Kidney glomerular epithelial cell (primary cell): ENCODE results near the gene STYXL1.
"Not testable (repeated sequence)": the region's sequence is repeated elsewhere in the genome, so short reads cannot be mapped to it uniquely, and the experiment has no call there.

Source experiments
- DNase-seq: peaks from one replicate; lab custom pipeline; 2025; lab: John Stamatoyannopoulos, UW

The STYXL1 gene, protein sequence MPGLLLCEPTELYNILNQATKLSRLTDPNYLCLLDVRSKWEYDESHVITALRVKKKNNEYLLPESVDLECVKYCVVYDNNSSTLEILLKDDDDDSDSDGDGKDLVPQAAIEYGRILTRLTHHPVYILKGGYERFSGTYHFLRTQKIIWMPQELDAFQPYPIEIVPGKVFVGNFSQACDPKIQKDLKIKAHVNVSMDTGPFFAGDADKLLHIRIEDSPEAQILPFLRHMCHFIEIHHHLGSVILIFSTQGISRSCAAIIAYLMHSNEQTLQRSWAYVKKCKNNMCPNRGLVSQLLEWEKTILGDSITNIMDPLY

DNA sequence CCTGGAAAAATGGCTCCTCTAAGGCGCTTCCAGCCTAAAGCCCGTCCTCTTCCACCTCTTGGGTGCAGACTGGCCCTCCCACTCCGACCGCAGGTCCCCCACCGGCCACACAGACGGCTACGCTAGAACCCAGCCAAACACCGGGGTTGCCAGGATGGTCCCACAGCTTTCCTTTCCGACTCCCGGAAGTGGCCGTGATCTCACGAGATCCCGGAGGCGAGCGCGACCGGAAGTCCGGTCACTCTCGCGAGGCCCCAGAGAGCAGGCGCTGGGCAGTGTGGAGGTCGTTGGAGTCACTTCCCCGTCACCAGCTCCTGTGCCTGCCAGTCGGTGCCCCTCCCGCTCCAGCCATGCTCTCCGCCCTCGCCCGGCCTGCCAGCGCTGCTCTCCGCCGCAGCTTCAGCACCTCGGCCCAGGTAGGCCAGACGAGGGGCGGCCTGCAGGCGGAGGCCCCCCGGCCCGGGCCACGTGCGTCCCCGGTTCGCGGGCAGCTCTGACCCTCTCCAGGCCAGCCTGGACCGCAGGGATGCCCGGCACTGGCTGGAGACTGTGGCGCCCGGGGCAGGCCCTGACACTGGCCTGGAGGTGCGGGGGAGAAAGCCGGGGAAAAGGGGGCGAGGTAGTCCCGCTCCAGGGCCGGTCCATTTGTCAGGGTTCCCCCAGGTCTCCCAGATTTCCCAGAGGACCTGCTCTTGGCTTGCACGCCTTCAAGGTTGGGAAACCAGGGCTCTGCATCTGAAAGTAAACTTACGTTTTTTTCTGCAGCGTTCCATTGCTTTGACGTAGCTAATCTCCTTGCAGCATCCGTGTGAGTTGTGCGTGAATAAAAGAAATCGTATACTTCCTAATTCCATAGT lies at the start of gene STYXL1, which contains the start of gene MDH2:
TSS of gene STYXL1 (minus strand) at position 190 of the 857 bp plus-strand sequence. CDS start 17,477 bp downstream, outside the sequence.
TSS of gene MDH2 (plus strand) at position 296 of the 857 bp plus-strand sequence. CDS start at position 351, 55 bp downstream.
- peak; percentile 93 for DNase-seq

DNA sequence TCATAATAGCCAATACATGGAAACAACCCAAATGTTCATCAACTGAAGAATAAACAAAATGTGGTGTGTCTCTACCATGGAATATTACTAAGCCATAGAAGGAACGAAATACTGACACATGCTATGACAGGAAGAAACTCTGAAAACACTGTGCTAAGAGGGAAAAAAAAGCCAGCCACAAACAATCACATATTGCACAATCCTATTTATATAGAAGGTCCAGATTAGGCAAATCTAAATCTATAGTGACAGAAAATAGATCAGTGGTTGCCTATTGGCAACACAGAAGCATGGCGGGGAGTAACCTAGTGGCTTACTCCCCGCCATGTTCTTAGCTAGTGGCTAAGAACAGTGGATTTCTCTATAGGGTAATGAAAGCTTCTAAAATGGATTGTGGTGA lies 48.1 kb upstream of the STYXL1 start:
- DNase-seq, result no peak

DNA sequence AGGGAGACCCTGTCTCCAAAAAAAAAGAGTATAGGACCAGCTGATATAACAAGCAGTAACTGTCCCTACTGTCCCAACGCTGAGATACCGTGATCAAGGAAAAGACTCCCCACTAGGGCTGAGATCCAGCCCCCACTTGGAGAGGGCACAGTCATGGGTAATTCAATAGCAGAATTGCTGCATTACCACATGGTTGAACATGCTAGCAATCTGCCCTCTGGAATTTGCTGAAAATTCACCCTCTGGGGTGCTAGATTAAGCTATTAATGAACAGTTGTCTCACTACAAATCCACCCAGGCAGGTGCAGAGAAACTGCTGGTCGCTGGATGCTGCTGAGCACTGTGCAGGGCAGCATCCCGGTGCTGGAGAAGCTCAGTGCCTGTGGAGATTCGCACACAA lies 46.5 kb upstream of the STYXL1 start:
- not testable (repeated sequence) for DNase-seq

DNA sequence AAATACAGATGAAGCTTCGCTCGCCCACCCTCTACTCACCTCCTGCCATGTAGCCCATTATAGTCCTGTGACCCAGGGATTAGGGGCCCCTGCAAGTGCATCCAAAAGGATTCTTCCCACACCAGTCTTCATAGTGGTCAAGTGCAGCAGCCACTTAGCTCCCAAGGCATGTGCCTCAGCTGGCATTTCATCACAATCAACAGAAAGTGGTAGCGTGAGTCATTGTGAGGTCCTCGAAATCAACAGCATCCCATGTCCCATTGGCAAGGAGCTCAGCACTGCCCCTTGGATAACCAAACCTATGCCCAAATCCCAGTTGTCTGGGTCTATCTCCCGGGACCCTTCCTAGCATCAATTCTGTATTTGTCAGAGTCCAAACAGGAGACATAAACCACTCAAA lies 45.7 kb upstream of the STYXL1 start:
- not testable (repeated sequence) for DNase-seq

DNA sequence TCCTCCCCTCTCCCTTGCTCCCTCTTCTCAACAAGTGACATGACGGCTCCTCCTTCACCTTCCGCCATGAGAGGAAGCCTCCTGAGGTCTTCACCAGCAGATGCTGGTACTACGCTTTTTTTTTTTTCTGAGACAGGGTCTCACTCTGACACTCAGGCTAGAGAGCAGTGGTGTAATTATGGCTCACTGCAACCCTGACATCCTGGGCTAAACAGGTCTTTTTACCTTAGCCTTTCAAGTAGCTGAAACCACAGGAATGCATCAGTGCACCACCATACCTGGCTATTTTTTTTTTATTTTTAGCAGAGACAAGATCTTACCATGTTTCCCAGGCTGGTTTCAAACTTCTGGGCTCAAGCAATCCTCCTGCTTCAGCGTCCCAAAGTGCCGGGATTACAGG lies 43.7 kb upstream of the STYXL1 start:
- no peak for DNase-seq

DNA sequence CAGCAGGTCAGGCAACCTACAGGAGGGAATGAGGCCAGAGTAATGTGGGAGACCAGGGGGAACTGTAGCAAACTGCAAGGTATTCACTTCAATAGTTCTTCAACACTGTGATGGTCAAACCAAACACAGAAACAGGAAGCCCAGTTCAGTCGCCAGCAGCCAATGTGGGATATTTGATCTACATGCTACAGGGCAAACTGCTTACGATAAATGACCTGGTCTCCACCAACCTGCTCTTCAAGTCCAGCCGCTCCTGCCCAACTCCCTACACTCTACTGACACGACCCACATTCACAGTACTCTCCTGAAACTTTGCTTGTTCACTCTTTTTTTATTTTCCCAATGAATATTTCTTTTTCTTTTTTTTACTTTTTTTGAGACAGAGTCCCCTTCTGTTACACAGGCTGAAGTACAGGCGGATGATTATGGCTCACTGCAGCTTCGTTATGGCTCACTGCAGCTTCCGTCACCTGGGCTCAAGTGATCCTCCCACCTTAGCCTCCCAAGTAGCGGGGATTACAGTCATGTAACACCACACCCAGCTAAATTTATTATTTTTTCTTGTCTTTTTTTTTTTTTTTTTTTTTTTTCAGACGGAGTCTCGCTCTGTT lies 42.2 kb upstream of the STYXL1 start:
- no peak for DNase-seq

DNA sequence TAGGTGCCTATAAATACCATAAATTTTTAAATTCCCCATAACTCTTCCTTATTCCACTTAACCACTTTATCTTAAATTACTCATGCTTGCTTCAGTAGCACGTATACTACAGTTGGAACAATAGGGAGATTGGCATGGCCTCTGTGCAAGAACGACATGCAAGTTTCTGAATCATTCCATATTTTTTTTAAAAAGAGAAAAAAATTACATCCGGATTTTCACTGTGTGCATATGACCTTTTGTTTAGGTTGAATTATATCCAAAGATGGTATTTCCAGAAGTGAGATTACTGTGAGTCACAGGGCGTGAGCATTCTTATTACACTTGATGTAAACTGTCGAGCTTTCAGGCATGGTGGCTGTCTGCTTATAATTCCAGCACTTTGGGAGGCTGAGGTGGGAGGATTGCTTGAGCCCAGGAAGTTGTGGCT lies 39.6 kb upstream of the STYXL1 start:
- peak; percentile 66 for DNase-seq

DNA sequence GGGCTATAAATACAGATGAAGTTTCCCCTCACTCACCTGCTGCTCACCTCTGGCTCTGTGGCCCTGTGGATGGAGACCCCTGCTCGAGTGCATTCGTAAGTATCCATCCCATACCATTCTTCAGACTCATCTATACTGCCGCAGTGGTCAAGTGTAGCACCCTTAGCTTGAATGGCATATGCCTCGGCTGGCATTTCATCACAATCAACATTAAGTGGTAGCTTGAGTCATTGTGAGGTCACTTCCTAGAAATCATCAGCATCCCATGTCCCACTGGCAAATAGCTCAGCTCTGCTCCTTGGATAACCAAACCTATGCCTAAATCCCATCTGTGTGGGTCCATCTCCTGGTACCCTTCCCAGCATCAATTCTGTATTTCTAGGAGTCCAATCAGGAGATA lies 38.3 kb upstream of the STYXL1 start:
- no peak for DNase-seq

DNA sequence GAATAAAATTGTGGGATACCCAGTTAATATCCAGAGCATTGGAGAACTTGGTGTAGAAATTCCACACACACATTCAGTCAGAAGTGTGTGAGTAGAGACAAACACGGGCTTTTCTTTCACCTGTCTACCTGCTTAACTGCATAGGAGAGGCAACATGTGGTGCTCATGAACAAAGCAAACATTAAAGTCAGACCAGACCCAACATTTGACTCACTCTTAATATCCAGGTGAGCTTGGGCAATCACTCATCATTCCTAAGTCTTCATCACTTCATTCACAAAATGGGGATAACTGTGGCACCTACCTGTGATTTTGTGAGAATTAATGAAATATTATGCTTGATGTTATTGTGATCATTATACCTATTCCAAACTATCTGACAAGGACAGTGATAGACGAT lies 36.3 kb upstream of the STYXL1 start:
- not testable (repeated sequence) for DNase-seq

DNA sequence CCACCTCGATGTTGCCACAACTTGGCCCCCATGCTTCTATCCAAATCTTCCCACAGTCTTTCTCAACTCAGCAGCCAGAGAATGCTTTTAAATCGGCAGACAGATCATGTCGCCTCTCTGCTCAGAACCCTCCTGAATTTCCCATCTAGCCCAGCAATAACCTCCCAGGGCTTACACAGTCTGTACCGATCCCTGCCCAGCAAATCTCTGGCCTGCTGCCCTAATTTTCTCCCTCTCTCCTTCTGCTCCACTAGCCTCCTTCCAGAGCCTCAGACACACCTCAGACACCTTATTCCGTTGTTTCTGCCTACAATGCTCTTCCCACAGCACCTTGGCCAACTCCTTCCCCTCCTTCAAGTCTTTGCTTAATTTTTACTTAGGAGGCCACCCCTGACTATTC lies 32.4 kb upstream of the STYXL1 start:
- no peak for DNase-seq

DNA sequence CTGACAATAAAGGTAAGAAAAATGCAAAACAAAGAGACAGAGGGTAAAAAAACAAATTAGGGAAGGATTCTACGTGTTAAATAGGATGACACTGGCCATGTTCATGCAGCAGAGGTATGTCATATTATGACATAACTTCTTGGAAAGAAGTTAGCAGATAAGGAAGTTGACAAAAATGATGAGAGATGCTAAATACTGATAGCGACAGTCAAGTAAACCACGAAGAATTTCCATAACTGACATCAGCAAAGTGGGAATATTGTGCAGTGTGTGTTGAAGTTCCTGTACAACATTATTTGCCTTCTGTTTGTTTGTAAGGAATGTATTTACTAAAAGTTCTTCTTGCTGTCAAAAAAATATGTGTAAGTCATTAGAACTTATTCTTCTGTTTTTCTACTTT lies 29.6 kb upstream of the STYXL1 start:
- no peak for DNase-seq

DNA sequence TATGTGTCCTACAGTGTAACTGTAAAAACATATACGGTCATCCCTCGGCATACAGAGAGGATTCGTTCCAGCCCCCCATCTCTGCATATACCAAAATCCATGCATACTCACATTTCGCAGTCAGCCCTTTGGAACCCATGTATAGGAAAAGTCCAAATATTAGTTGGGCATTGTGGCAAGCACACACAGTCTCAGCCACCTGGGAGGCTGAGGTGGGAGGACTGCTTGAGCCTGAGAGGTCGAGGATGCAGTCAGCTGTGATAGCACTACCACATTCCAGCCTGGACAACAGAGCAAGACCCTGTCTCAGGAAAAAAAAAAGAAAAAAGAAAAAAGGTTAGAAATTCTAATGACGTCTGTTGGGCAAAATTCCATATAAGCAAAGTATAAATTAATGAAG lies 29.2 kb upstream of the STYXL1 start:
- no peak for DNase-seq

DNA sequence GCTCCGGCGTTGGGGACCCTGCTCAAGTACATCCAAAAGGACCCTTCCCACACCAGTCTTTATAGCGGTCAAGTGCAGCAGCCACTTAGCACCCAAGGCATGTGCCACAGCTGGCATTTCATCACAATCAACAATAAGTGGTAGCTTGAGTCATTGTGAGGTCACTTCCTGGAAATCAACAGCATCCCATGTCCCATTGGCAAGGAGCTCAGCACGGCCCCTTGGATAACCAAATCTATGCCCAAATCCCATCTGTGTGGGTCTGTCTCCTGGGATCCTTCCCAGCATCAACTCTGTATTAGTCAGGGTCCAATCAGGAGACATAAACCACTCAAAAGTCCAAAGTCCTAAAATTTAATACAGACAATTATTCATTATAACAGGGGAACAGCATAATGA lies 27.2 kb upstream of the STYXL1 start:
- no peak for DNase-seq

DNA sequence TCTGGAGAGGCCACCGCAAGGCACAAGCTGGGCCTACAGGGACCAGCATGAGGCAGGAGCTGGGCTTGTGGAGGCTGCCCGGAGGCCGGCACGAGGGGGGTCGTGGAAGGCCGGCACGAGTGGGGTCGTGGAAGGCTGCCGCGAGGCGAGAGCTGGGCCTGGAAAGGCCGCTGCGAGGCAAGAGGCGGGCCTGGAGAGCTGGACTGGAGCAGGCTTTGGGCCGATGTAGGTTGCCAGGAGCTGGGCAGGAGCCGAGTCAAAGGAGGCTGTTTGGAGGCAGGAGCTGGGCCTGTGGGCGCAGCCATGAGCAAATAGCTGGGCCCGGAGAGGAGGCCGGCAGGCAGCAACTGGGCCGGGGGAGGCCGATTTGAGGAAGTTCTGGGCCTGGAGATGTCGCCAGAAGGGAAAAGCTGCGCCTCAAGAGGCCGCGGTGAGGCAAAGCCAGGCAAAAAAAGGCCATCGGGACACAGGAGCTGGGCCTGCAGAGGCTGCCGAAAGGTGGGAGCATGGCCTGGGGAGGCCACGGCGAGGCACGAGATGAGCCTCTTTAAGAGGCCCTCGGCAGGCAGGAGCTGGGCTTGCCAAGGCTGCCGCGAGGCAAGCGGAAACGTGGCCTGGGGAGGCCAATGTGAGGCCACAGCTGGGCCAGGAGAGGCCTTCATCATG lies 26.6 kb upstream of the STYXL1 start:
- no peak for DNase-seq

DNA sequence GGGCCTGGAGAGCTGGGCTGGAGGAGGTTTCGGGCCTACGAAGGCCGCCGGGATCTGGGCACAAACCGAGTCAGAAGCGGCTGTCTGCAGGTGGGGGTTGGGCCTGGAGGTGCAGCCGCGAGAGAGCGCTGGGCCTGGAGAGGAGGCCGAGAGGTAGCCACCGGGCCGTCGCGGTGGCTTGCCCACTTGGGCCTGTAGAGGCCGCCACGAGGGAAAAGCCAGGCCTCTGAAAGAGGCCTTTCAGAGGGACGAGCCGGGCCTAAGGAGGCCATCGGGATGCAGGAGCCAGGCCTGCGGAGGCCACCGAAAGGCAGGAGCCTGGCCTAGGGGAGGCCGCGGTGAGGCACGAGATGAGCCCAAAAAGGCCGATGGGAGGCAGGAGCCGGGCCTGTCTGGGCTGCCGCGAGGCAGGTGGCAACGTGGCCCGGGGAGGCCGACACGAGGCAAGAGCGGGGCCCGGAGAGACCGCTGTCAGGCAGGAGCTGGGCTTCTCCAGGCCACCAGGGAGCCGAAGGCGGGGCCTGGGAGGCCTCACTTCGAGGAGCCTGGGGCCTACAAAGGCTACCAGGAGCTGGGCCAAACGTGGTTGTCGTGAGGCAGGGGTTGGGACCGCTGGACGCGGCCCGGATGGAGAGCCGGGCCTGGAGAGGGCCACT lies 25.7 kb upstream of the STYXL1 start:
- DNase-seq, result no peak

DNA sequence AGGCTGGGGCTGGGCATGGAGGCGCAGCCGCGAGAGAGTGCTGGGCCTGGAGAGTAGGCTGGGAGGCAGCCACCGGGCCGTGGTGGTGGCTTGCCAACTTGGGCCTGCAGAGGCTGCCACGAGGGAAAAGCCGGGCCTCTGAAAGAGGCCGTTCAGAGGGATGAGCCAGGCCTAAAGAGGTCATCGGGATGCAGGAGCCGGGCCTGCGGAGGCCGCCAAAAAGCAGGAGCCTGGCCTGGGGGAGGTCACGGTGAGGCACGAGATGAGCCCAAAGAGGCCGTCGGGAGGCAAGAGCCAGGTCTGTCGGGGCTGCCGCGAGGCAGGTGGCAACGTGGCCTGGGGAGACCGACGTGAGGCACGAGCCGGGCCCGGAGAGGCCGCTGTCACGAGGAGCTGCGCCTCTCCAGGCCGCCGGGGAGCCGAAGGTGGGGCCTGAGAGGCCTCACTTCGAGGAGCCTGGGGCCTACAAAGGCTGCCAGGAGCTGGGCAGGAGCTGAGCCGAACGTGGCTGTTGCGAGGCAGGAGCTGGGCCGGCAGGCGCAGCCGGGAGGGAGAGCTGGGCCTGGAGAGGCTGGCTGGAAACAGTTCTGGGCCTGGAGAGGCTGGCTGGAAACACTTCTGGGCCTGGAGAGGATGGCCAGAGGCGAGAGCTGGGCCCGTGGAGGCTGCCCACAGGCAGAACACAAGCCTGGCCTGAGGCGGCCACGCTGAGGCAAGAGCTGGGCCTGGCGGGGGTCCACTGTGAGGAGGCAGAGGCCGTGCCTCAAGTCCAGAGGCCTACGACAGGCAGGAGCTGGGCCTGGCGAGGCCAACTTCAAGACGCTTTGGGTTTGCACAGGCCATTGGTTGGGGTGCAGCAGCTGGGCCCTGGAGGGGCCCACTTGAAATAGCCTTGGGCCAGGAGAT lies 24.7 kb upstream of the STYXL1 start:
- DNase-seq, result no peak

DNA sequence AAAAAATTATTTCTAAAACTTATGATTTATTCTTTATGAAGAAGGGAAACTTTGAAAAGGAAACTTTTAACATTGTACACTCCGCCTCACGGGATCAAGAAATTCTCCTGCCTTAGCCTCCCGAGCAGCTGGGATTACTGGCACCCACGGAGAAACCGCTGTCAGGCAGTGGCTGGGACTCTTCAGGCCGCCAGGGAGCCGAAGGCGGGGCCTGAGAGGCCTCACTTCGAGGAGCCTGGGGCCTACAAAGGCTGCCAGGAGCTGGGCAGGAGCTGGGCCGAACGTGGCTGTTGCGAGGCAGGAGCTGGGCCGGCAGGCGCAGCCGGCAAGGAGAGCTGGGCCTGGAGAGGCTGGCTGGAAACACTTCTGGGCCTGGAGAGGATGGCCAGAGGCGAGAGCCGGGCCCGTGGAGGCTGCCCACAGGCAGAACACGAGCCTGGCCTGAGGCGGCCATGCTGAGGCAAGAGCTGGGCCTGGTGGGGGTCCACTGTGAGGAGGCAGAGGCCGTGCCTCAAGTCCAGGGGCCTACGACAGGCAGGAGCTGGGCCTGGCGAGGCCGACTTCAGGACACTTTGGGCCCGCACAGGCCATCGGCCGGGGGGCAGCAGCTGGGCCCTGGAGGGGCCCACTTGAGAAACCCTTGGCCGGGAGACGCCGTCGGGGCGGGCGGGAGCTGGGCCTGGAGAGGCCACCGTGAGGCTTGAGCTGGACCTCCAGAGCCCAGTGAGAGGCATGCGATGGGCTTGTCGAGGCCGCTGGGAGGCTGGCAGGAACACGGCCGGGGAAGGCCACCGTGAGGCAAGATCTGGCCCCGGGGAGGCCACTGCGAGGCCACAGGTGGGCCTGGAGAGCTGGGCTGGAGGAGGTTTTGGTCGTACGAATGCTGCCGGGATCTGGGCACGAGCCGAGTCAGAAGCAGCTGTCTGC lies 23.8 kb upstream of the STYXL1 start:
- no peak for DNase-seq

DNA sequence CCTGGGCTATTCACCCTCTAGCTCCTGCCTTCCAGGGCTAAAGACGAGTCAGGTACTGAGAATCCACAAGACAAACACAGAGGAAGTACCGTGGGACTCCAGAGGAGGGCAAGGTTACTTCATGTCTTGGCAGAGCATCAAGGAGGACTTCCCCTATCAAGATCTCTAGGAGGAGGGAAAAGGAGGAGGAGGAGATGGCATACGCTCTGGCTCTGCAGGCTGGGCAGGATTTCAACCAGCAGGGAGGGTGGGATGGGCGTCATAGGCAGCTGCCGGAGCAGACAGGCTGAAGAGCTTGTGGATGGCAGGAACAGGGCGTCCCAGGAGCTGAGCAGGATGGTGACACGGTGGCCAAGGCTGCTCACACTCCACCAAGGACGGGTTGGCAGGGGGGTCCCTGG lies 21.4 kb upstream of the STYXL1 start:
- peak; percentile 96 for DNase-seq

DNA sequence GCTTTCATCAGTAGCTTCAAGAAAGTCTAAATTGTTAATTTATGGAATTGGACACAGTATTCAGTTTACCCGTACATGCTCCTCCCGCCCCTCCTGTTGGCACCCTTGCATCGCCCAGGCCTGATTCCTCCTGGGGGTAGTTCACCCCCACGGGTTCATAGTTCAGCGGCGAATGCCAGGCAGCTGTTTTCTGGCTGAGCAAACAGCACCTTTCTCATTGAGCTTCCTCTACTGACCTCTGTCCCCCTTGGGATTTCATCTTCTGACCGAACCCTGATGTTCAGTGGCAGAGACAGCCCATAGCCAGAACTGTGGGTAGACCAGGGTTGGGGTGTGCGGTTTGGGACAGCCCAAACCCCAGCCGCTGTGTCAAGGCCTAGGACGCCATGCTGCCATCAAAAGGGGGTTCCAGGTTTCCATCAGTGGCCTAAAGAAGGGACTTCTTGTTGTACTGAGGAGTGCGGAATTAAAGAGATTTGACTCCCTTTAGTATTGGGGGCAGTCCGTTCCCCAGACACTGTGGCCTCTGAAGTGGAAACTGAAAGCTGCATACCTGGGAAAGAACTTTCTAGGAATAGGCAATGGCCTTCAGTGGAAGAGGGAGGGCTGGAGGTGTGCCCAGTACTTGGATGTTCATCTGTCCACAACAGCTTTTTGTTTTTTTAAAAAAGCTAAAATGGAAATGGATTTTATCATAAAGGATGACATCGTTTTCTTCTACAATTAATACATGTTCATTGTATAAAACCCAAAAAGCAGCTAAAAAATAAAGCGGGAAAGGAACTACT lies 19.1 kb upstream of the STYXL1 start:
- no peak for DNase-seq
